Measurements from ENCODE around the gene ABLIM2.

Gene ABLIM2

DNA sequence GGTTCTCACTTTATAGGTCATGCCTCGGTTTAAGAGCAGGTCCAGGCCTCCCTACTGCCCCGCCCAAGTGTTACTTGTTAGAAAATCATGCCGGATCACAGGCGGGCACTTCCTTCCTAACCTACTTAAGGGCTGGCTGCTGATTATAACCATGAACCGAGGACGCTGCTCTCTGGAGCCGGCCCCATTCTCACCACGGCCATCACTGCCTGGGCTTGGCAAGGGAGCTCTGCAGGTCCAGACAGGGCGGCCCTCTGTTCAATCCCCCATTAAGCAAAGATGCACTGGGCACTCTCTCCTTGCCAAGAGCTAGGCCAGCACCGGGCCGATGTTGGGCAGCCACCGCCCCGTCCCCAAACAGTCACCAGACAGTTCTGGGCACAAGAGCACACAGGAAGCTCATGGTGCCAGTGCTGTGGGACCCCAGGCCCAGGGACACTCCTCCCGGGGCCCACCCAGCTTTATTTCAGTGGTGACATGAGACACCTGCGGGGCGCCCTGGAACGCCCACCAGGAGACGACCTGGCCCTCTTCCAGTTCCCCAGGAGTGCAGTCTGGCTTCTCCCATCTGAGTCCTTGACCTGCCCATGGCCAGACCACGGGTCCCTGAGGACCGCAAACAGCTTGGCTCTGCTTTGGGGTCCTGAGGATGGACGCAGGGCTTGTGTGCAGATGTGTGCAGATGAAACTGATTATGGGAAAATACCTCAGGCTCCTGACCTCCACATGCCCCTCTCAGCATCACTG lies 44.0 kb downstream of the ABLIM2 start:
- ATAC-seq = no peak
- TF ChIP-seq ZNF8 (CRISPR knock-in tag; IDR thresholded peaks at IDR 0.05) = no peak
- TF ChIP-seq PPARA (CRISPR knock-in tag; IDR thresholded peaks at IDR 0.05; ENCODE audit: borderline replicate concordance) = no peak
- TF ChIP-seq CSDC2 (CRISPR knock-in tag; IDR thresholded peaks at IDR 0.05) = no peak
- TF ChIP-seq BACH2 (CRISPR knock-in tag; IDR thresholded peaks at IDR 0.05; ENCODE audit: borderline replicate concordance) = no peak
- no peak for TF ChIP-seq GLIS3 (CRISPR knock-in tag; IDR thresholded peaks at IDR 0.05)
- TF ChIP-seq, protein P1, sequence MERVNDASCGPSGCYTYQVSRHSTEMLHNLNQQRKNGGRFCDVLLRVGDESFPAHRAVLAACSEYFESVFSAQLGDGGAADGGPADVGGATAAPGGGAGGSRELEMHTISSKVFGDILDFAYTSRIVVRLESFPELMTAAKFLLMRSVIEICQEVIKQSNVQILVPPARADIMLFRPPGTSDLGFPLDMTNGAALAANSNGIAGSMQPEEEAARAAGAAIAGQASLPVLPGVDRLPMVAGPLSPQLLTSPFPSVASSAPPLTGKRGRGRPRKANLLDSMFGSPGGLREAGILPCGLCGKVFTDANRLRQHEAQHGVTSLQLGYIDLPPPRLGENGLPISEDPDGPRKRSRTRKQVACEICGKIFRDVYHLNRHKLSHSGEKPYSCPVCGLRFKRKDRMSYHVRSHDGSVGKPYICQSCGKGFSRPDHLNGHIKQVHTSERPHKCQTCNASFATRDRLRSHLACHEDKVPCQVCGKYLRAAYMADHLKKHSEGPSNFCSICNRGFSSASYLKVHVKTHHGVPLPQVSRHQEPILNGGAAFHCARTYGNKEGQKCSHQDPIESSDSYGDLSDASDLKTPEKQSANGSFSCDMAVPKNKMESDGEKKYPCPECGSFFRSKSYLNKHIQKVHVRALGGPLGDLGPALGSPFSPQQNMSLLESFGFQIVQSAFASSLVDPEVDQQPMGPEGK (CRISPR knock-in tag; IDR thresholded peaks at IDR 0.05; ENCODE audit: borderline replicate concordance) = no peak
- no peak for TF ChIP-seq ZC3H10 (CRISPR knock-in tag; IDR thresholded peaks at IDR 0.05)
- TF ChIP-seq ZNF70 (CRISPR knock-in tag; IDR thresholded peaks at IDR 0.05) = no peak
- no peak for TF ChIP-seq RARB (CRISPR knock-in tag; IDR thresholded peaks at IDR 0.05)
- TF ChIP-seq ZFP30 (CRISPR knock-in tag; IDR thresholded peaks at IDR 0.05) = no peak
- TF ChIP-seq TOX (CRISPR knock-in tag; IDR thresholded peaks at IDR 0.05; ENCODE audit: borderline replicate concordance) = no peak
- no peak for TF ChIP-seq ISL1 (CRISPR knock-in tag; IDR thresholded peaks at IDR 0.05)

GRCh38 chr4:8113611-8114377 lies 44.8 kb downstream of the ABLIM2 start:
- ATAC-seq = no peak

GRCh38 chr4:8112672-8113071 lies 45.9 kb downstream of the ABLIM2 start:
- ATAC-seq = no peak
- no peak for TF ChIP-seq ZC3H10 (CRISPR knock-in tag; IDR thresholded peaks at IDR 0.05)
- no peak for TF ChIP-seq ZFP30 (CRISPR knock-in tag; IDR thresholded peaks at IDR 0.05)
- TF ChIP-seq OSR1 (CRISPR knock-in tag; IDR thresholded peaks at IDR 0.05) = no peak
- no peak for TF ChIP-seq ESRRG (CRISPR knock-in tag; IDR thresholded peaks at IDR 0.05)
- TF ChIP-seq, protein P2, sequence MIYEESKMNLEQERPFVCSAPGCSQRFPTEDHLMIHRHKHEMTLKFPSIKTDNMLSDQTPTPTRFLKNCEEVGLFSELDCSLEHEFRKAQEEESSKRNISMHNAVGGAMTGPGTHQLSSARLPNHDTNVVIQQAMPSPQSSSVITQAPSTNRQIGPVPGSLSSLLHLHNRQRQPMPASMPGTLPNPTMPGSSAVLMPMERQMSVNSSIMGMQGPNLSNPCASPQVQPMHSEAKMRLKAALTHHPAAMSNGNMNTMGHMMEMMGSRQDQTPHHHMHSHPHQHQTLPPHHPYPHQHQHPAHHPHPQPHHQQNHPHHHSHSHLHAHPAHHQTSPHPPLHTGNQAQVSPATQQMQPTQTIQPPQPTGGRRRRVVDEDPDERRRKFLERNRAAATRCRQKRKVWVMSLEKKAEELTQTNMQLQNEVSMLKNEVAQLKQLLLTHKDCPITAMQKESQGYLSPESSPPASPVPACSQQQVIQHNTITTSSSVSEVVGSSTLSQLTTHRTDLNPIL (CRISPR knock-in tag; IDR thresholded peaks at IDR 0.05; ENCODE audit: low read depth) = no peak
- TF ChIP-seq ZNF8 (CRISPR knock-in tag; IDR thresholded peaks at IDR 0.05) = no peak
- TF ChIP-seq ZNF565 (CRISPR knock-in tag; conservative IDR thresholded peaks at IDR 0.05; ENCODE audit: low read depth) = no peak
- TF ChIP-seq, protein P3, sequence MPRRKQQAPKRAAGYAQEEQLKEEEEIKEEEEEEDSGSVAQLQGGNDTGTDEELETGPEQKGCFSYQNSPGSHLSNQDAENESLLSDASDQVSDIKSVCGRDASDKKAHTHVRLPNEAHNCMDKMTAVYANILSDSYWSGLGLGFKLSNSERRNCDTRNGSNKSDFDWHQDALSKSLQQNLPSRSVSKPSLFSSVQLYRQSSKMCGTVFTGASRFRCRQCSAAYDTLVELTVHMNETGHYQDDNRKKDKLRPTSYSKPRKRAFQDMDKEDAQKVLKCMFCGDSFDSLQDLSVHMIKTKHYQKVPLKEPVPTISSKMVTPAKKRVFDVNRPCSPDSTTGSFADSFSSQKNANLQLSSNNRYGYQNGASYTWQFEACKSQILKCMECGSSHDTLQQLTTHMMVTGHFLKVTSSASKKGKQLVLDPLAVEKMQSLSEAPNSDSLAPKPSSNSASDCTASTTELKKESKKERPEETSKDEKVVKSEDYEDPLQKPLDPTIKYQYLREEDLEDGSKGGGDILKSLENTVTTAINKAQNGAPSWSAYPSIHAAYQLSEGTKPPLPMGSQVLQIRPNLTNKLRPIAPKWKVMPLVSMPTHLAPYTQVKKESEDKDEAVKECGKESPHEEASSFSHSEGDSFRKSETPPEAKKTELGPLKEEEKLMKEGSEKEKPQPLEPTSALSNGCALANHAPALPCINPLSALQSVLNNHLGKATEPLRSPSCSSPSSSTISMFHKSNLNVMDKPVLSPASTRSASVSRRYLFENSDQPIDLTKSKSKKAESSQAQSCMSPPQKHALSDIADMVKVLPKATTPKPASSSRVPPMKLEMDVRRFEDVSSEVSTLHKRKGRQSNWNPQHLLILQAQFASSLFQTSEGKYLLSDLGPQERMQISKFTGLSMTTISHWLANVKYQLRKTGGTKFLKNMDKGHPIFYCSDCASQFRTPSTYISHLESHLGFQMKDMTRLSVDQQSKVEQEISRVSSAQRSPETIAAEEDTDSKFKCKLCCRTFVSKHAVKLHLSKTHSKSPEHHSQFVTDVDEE (CRISPR knock-in tag; IDR thresholded peaks at IDR 0.05) = no peak
- TF ChIP-seq, protein P4, sequence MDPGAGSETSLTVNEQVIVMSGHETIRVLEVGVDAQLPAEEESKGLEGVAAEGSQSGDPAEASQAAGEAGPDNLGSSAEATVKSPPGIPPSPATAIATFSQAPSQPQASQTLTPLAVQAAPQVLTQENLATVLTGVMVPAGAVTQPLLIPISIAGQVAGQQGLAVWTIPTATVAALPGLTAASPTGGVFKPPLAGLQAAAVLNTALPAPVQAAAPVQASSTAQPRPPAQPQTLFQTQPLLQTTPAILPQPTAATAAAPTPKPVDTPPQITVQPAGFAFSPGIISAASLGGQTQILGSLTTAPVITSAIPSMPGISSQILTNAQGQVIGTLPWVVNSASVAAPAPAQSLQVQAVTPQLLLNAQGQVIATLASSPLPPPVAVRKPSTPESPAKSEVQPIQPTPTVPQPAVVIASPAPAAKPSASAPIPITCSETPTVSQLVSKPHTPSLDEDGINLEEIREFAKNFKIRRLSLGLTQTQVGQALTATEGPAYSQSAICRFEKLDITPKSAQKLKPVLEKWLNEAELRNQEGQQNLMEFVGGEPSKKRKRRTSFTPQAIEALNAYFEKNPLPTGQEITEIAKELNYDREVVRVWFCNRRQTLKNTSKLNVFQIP (CRISPR knock-in tag; IDR thresholded peaks at IDR 0.05; ENCODE audit: borderline replicate concordance, low read depth) = no peak
- TF ChIP-seq TOX (CRISPR knock-in tag; IDR thresholded peaks at IDR 0.05; ENCODE audit: borderline replicate concordance) = no peak
- TF ChIP-seq TCF4 (CRISPR knock-in tag; IDR thresholded peaks at IDR 0.05; ENCODE audit: borderline replicate concordance) = no peak
- no peak for TF ChIP-seq SNAI2 (CRISPR knock-in tag; IDR thresholded peaks at IDR 0.05)

More at GRCh38 chr4:8113611-8114377, 44.8 kb downstream of the ABLIM2 start:
- TF ChIP-seq ZNF8 (CRISPR knock-in tag; IDR thresholded peaks at IDR 0.05) = no peak
- TF ChIP-seq ZNF70 (CRISPR knock-in tag; IDR thresholded peaks at IDR 0.05) = no peak
- TF ChIP-seq, protein P3 (CRISPR knock-in tag; IDR thresholded peaks at IDR 0.05) = no peak
- TF ChIP-seq ZC3H10 (CRISPR knock-in tag; IDR thresholded peaks at IDR 0.05) = no peak
- no peak for TF ChIP-seq ZFP30 (CRISPR knock-in tag; IDR thresholded peaks at IDR 0.05)
- TF ChIP-seq TCF4 (CRISPR knock-in tag; IDR thresholded peaks at IDR 0.05; ENCODE audit: borderline replicate concordance) = no peak
- TF ChIP-seq ZFP3 (CRISPR knock-in tag; IDR thresholded peaks at IDR 0.05) = no peak
- TF ChIP-seq TOX (CRISPR knock-in tag; IDR thresholded peaks at IDR 0.05; ENCODE audit: borderline replicate concordance) = no peak

Measured in SK-N-SH treated with all-trans-retinoic acid at 6 μM for 48 hours (cell line).